Fibroblast of lung (primary cell): ENCODE measurements around the gene CRABP2.

Experiments used
- EZH2 ChIP-seq: IDR thresholded peaks from 2 replicates; pipeline ENCODE4 v1.5.1; 2012; ENCODE audit warnings: low read length, control low read depth, mild to moderate bottlenecking; ENCODE audit errors: missing control alignments
- TF ChIP-seq, protein P1 (sequence below), 2 donors: IDR thresholded peaks in 1 of 2; conservative IDR thresholded peaks in 1 of 2; 1 replicate in 1 of 2; 2 replicates in 1 of 2; pipeline ENCODE4 v1.5.1; 2011 to 2012; ENCODE audit warnings: low read length in 2 of 2, control low read depth in 1 of 2, inconsistent platforms in 1 of 2, low read depth in 1 of 2, mild to moderate bottlenecking in 1 of 2

DNA sequence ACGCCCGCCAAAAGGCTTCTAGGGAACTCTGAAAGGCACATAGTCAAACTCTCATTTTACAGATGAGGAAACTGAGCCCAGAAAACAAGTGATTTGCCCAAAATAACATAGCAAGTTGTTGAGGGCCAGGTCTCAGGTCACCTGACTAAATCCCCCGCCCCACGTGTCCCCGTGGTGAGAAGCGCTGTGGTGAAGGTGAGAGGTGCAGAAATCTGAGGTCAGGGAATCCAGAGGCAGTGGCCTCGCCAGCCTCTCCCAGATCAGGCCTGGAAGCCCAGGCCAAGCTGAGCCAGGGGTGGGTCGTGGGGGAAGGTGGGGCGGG is 41.0 kb upstream of the CRABP2 start:
- no peak for TF ChIP-seq EZH2
- TF ChIP-seq, protein P1, sequence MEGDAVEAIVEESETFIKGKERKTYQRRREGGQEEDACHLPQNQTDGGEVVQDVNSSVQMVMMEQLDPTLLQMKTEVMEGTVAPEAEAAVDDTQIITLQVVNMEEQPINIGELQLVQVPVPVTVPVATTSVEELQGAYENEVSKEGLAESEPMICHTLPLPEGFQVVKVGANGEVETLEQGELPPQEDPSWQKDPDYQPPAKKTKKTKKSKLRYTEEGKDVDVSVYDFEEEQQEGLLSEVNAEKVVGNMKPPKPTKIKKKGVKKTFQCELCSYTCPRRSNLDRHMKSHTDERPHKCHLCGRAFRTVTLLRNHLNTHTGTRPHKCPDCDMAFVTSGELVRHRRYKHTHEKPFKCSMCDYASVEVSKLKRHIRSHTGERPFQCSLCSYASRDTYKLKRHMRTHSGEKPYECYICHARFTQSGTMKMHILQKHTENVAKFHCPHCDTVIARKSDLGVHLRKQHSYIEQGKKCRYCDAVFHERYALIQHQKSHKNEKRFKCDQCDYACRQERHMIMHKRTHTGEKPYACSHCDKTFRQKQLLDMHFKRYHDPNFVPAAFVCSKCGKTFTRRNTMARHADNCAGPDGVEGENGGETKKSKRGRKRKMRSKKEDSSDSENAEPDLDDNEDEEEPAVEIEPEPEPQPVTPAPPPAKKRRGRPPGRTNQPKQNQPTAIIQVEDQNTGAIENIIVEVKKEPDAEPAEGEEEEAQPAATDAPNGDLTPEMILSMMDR (conservative IDR thresholded peaks at IDR 0.05 in 1 of 2, IDR thresholded peaks at IDR 0.05 in 1 of 2; ENCODE audit: low read depth in 1 of 2, low read length in 2 of 2) = no peak
